GM18520 (cell line): ENCODE data around the gene TSPAN3.

ENCODE experiments used
- ATAC-seq: cut with Tn5 transposase; IDR thresholded peaks from one replicate; pipeline ENCODE4 v1.9.1; 2021; ENCODE audit not compliant: unreplicated experiment

TSPAN3 gene

DNA sequence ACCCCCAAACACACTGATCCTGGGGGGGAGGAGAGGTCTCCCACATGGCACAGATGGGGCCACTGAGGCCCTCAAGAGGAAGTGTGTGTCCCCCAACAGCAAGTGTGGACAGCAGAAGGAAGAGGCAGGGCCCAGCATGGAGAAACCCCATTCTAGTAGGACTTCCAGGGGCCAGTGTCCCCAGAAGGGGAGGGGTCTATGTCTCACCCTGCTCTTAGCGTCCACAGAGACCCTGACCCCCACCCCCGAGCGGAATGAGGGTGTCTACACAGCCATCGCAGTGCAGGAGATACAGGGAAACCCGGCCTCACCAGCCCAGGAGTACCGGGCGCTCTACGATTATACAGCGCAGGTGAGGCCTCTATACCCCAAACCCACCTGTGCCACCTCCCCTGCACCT lies 35.3 kb downstream of the TSPAN3 start:
- no peak for ATAC-seq

- ATAC-seq = no peak
Observed at GRCh38 chr15:77034695-77035489, 36.0 kb downstream of the TSPAN3 start.

DNA sequence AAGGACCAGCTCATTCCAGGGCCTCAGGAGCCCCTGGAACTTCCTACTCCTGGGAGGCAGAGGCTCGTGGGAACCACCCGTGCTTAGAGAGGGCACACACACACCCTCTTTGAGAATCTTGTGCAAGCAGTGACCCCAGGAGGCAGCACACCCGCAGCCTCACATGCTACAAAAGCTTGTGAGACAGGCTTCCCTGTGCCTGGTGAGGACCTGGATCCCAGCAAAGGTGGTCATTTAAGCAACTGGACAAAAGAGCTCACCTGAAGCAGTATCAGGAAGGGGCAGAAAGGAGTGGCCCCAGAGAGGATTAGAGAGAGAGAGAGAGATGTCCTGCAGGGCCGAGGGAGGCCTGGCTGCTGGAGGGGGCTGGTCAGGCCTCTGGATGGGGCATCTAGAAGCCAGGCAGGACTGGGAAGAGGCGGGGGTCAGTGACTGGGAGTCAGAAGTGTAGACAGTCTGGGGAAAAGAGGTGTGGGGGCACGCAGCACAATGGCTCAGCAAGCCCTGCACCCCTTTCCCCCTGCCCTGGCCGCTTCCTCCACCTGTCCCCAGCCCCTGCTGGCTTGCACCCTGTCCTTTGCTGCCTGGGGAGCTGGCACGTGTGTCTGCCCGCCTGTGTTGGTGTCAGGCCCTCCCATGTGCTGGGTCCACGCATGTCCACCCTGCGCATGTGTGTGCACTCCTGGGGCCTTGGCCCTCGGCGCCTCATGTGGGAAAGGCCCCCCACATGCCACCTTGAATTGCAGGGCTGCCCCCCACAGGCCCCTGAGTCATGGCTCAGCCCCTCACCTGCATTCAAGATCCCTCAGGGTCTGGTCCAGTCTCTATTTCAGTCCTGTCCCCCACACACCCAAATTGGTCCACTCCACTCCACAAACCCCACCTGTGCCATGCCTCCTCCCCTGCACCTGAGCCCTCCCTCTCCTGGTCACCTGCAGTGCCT lies 36.9 kb downstream of the TSPAN3 start:
- no peak for ATAC-seq

GRCh38 chr15:77033417-77033728 lies 37.5 kb downstream of the TSPAN3 start:
- no peak for ATAC-seq

DNA sequence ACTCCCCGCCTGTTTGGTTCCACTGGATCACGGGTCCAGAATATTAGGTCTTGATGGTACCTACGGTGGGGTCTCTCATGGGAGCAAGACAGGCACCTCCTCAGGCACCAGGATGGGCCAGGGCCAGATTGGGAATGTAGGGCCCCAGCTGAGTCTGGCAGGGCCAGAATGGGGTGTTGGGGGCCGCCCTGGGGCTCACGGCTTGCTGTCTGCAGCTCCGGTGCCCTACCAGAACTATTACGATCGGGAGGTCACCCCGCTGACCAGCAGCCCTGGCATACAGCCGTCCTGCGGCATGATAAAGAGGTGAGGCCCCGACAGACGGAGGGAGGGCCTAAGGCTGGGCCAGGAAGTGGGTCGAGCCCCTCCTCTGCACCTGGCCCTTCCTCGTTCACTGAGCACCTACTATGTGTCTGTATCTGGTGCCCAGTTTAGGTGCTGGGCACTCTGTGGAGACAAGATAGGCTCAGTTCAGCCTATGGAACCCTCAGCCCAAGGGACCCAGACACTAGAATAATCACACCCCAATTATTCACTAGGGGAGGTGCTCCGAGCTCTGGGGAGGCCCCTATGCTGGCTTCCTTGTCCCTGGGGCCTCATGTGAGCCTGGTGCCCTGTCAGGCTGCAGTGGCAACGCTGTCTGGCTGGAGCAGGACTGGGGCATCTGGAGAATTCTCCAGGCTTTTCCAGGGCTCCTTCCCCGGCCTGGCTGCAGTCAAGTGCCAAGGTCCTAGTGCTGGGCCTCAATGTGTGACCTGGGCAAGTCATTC lies 38.1 kb downstream of the TSPAN3 start:
- ATAC-seq = no peak

DNA sequence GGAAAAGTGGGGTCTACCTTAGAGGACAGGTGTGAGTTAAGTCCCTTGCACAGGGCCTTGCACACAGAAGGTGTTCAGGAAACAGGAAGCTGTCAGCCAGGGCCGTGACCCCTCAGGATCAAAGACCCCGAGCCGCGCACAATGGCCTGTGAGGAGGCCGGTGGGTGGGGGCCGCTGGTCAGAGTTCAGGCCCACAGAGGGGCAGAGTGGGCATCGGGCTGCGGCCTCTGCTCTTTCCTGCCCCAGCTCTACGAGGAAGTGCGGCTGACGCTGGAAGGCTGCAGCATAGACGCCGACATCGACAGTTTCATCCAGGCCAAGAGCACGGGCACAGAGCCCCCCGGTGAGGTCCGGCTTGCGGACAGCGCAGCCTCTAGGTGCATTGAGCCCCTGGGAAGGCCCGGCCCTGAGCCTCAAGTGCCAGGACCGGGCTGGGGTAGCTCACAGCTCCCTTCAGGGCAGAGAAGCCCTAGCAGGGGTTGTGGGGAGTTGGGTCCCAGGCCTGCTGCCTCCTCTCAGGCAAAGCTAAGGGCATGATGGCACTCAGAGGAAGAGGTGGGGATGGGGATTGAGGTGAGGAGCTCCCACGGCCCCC lies 38.8 kb downstream of the TSPAN3 start:
- ATAC-seq = no peak

- ATAC-seq = no peak
Observed at GRCh38 chr15:77031376-77032050, 39.4 kb downstream of the TSPAN3 start.

- no peak for ATAC-seq
Observed at GRCh38 chr15:77030928-77031375, 40.0 kb downstream of the TSPAN3 start.

- no peak for ATAC-seq
Observed at GRCh38 chr15:77030048-77030927, 40.6 kb downstream of the TSPAN3 start.

- ATAC-seq = no peak
Observed at GRCh38 chr15:77029166-77030047, 41.5 kb downstream of the TSPAN3 start.

- ATAC-seq = no peak
Observed at GRCh38 chr15:77028451-77029165, 42.3 kb downstream of the TSPAN3 start.

DNA sequence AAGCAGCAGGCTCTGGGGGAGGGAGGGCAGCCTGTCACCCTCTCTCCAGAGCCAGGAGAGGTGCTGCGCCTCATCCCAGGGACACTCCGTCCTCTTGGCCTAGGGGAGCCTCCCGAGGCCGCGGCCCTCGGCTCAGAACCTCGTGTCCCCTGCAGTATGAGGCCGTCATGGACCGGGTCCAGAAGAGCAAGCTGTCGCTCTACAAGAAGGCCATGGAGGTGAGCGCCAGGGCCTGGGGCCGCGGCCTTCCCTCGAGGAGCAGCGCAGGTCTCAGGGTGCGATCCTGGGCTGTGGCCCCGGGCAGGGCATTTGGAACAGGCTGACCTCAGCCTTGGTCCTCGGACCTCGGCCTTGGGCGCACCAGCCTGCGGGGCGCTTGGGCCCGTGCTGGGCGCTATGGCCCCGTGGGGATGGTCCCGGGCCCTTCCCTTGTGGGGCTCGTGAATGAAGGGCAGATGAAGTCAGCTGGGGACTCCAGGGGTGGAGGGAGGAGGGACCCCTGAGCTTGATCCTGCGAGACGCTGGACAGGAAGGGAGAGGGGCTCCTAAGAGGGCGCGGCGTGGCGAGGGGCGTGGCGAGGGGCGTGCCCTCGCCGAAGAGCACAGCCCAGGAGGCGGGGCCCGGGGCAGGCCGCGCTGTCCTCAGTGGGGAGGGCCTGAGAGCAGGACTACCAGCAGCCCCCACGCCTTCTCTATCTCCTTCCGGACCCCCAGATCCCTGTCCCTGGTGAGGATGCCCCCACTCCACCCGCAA lies 43.0 kb downstream of the TSPAN3 start:
- no peak for ATAC-seq

DNA sequence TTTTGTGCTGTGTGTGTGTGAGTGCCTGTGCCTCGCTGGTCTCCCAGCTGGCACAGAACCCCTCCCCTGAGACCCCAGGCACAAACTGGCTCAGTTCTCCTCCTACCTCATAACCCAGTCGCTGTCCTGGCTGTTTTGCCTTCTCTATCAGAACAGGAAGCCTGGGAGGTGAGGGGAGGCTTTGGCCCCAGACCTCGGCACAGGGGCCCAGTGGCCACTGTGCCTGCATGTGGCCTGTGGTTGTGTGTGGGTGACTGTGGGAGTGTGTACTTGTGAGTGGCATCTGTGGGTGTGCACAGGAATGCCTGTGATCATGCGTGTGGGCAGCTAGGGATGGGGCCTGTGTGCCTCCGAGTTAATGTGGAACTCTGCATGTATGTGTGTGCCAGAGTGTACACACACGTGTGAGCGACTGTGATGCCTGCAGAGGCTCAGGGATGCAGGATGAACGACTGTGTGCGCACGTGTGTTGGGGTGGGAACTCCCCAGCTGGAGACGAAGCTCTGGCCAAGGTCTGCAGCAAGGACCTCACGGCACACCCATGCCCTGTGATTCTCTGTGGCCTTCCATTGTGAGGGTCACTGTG lies 43.7 kb downstream of the TSPAN3 start:
- no peak for ATAC-seq

DNA sequence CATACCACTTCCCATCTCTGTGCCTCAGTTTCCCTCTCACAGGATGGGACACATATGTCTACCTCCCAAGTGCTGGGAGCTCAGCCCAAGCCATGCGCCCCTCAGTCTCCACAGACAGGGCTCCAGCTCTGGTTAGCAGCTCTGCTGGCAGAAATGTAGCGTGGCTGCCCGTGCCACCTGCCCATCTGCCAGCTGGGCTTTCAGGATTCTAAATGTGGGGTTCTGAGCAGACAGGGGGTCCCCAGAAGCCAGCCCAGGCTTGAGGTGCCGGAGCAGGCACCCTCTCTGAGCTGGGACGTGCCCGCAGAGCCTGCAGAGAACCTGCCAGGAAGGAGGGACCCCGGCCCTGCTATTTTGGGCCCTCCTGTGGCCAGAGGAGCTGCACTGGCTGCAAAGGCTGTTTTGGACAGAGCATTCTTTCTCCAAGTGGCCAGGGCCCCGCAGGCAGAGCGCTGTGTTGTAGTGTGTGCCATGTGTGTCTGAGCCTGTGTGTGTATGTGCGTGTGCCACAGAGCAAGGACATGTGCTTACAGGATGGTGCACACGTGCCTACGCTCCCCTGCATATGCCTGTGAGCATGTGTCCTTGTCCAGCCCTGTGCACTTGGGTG lies 44.3 kb downstream of the TSPAN3 start:
- no peak for ATAC-seq

GRCh38 chr15:77025941-77026411 lies 44.9 kb downstream of the TSPAN3 start:
- no peak for ATAC-seq
